Measurements from ENCODE around the gene NR1D1.
A peak's percentile ranks its signal among the peaks of the same experiment; 100 is the strongest.

The NR1D1 gene

GRCh38 chr17:40122136-40122998 lies 22.0 kb upstream of the NR1D1 start:
- ChIA-PET CTCF (interaction anchor here (1.5 to 8.0 kb wide), 5 partner anchors 11 to 46 kb away, joined by 5 to 105 read pairs (median 16); partner anchors contain the start of gene CASC3), POLR2A (interaction anchor here (0.6 to 1.1 kb wide), 4 partner anchors 9 to 355 kb away, joined by 3 to 8 read pairs (median 4); partner anchors contain the start of gene CASC3)
- DNase-seq (ENCODE audit: extremely low spot score), result peak; percentile 77
- TF ChIP-seq, protein P1, sequence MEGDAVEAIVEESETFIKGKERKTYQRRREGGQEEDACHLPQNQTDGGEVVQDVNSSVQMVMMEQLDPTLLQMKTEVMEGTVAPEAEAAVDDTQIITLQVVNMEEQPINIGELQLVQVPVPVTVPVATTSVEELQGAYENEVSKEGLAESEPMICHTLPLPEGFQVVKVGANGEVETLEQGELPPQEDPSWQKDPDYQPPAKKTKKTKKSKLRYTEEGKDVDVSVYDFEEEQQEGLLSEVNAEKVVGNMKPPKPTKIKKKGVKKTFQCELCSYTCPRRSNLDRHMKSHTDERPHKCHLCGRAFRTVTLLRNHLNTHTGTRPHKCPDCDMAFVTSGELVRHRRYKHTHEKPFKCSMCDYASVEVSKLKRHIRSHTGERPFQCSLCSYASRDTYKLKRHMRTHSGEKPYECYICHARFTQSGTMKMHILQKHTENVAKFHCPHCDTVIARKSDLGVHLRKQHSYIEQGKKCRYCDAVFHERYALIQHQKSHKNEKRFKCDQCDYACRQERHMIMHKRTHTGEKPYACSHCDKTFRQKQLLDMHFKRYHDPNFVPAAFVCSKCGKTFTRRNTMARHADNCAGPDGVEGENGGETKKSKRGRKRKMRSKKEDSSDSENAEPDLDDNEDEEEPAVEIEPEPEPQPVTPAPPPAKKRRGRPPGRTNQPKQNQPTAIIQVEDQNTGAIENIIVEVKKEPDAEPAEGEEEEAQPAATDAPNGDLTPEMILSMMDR (IDR thresholded peaks at IDR 0.05; ENCODE audit: control extremely low read depth, extremely low read depth, low read depth, missing control alignments), result peak; percentile 12

GRCh38 chr17:40121181-40122135 lies 21.1 kb upstream of the NR1D1 start, which contains the start of gene MSL1:
TSS of gene MSL1 (plus strand) at chr17:40121971. CDS start at chr17:40122613, 642 bp downstream.
- TF ChIP-seq, protein P1 (IDR thresholded peaks at IDR 0.05; ENCODE audit: control extremely low read depth, extremely low read depth, low read depth, missing control alignments), result no peak
- ChIA-PET POLR2A (interaction anchor here (0.9 to 1.1 kb wide), 3 partner anchors 8 to 22 kb away, joined by 3 to 8 read pairs (median 3); partner anchors contain the start of gene CASC3), CTCF (interaction anchor here (0.8 to 8.0 kb wide), 10 partner anchors 10 to 109 kb away, joined by 3 to 105 read pairs (median 5); partner anchors contain the start of gene NR1D1)
- peak; percentile 94 for DNase-seq (ENCODE audit: extremely low spot score)

DNA sequence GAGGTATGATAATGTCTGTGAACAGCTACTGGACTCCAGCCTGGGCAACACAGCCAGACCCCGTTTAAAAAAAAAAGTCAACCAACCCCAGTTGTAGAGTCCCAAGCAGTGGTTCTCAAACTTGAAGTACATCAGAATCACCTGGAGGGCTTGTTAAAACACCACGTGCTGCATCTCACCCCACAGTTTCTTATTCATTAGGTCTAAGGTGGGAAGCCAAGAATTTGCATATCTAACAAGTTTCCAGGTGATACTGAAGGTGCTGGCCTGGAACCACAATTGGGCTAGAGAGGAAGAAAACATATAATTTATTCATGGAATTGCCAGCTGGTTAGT lies 14.7 kb upstream of the NR1D1 start:
- DNase-seq (ENCODE audit: extremely low spot score), result no peak
- ChIA-PET POLR2A (no interaction called here), CTCF (interaction anchor here (1.2 to 7.1 kb wide), 5 partner anchors 12 to 79 kb away, joined by 4 to 118 read pairs (median 39); no protein-coding TSS in a partner anchor)
- TF ChIP-seq, protein P1 (IDR thresholded peaks at IDR 0.05; ENCODE audit: control extremely low read depth, extremely low read depth, low read depth, missing control alignments), result no peak

- ChIA-PET POLR2A (interaction anchor here (1.4 kb wide), 1 partner anchor 8 kb away, joined by 8 read pairs; the partner anchor contains the start of gene MSL1), CTCF (interaction anchor here (0.9 to 7.1 kb wide), 31 partner anchors 12 to 193 kb away, joined by 3 to 180 read pairs (median 9); partner anchors contain the start of genes CASC3, CSF3, MSL1 and NR1D1)
- TF ChIP-seq, protein P1 (IDR thresholded peaks at IDR 0.05; ENCODE audit: control extremely low read depth, extremely low read depth, low read depth, missing control alignments), result no peak
- DNase-seq (ENCODE audit: extremely low spot score), result no peak
Measured at GRCh38 chr17:40113907-40114245, 13.5 kb upstream of the NR1D1 start.

GRCh38 chr17:40113110-40113906 lies 12.9 kb upstream of the NR1D1 start:
- CTCF ChIA-PET, result interaction anchor here (0.7 to 7.1 kb wide), 52 partner anchors 12 to 207 kb away, joined by 3 to 180 read pairs (median 5); partner anchors contain the start of genes CASC3, CSF3, MED24 and MSL1
- TF ChIP-seq, protein P1 (IDR thresholded peaks at IDR 0.05; ENCODE audit: control extremely low read depth, extremely low read depth, low read depth, missing control alignments), result peak; percentile 77
- DNase-seq (ENCODE audit: extremely low spot score), result peak; percentile 93
- POLR2A ChIA-PET, result interaction anchor here (0.6 to 1.4 kb wide), 8 partner anchors 9 to 81 kb away, joined by 3 to 8 read pairs (median 4); partner anchors contain the start of genes CASC3, MSL1 and RAPGEFL1
